Astrocyte (in vitro differentiated cells and primary cell): ENCODE measurements around the gene MROH8. TPM values are rescaled to one million over a fixed set of nuclear protein-coding genes. Genes with fewer than 3 reads are reported as not detected.

Experiments used
- DNase-seq: peaks from one replicate; pipeline ENCODE4 v3.0.0-alpha.2; 2010; ENCODE audit warnings: low read depth
- FAIRE-seq: peaks from 2 replicates; lab custom pipeline; 2011; peaks lifted over from hg19 to GRCh38; lab: Jason Lieb, UNC
- H2AFZ ChIP-seq: 2 replicates; pipeline ENCODE4 v1.6.0; 2012; ENCODE audit warnings: low read depth, low read length, inconsistent platforms
- H3K27ac ChIP-seq: 2 replicates; pipeline ENCODE4 v1.5.1; 2011; ENCODE audit warnings: low read depth, low read length, inconsistent platforms
- H3K27me3 ChIP-seq: 2 replicates; pipeline ENCODE4 v1.6.0; 2011; ENCODE audit warnings: low read length, inconsistent platforms; ENCODE audit not compliant: insufficient read depth
- H3K36me3 ChIP-seq: 2 replicates; pipeline ENCODE4 v1.5.1; 2011; ENCODE audit warnings: low read length, inconsistent platforms; ENCODE audit not compliant: insufficient read depth
- H3K4me1 ChIP-seq: 2 replicates; pipeline ENCODE4 v1.5.1; 2011; ENCODE audit warnings: low read length, inconsistent platforms; ENCODE audit not compliant: insufficient read depth
- H3K4me2 ChIP-seq: 2 replicates; pipeline ENCODE4 v1.6.0; 2012; ENCODE audit warnings: low read length, inconsistent platforms
- H3K4me3 ChIP-seq: 2 replicates; pipeline ENCODE4 v1.5.1; 2011; ENCODE audit warnings: low read depth, mild to moderate bottlenecking, low read length, inconsistent platforms; ENCODE audit not compliant: insufficient read depth
- H3K79me2 ChIP-seq: 2 replicates; pipeline ENCODE4 v1.6.0; 2012; ENCODE audit warnings: mild to moderate bottlenecking, low read length, inconsistent platforms; ENCODE audit not compliant: insufficient read depth
- H3K9ac ChIP-seq: 2 replicates; pipeline ENCODE4 v1.6.0; 2012; ENCODE audit warnings: mild to moderate bottlenecking, low read length, inconsistent platforms
- H3K9me3 ChIP-seq: 2 replicates; pipeline ENCODE4 v1.5.1; 2012; ENCODE audit warnings: low read depth, mild to moderate bottlenecking, low read length, inconsistent platforms; ENCODE audit not compliant: insufficient read depth
- H4K20me1 ChIP-seq: 2 replicates; pipeline ENCODE4 v1.6.0; 2012; ENCODE audit warnings: low read length, inconsistent platforms; ENCODE audit not compliant: insufficient read depth
- H3K27ac Mint-ChIP-seq: one replicate; pipeline ENCODE4 v1.8.0; 2021; ENCODE audit warnings: mild to moderate bottlenecking, mixed read lengths; ENCODE audit not compliant: unreplicated experiment
- H3K27me3 Mint-ChIP-seq: one replicate; pipeline ENCODE4 v1.8.0; 2021; ENCODE audit warnings: low read depth, mixed read lengths; ENCODE audit not compliant: unreplicated experiment
- H3K36me3 Mint-ChIP-seq: one replicate; pipeline ENCODE4 v1.8.0; 2021; ENCODE audit warnings: low read depth, mixed read lengths; ENCODE audit not compliant: unreplicated experiment
- H3K4me1 Mint-ChIP-seq: one replicate; pipeline ENCODE4 v1.8.0; 2021; ENCODE audit warnings: low read depth, mixed read lengths; ENCODE audit not compliant: unreplicated experiment
- H3K4me3 Mint-ChIP-seq: one replicate; pipeline ENCODE4 v1.8.0; 2021; ENCODE audit warnings: mild to moderate bottlenecking, moderate library complexity, mixed read lengths; ENCODE audit not compliant: unreplicated experiment
- H3K9me3 Mint-ChIP-seq: one replicate; pipeline ENCODE4 v1.8.0; 2021; ENCODE audit warnings: mild to moderate bottlenecking, mixed read lengths; ENCODE audit not compliant: unreplicated experiment
- CTCF ChIP-seq: IDR thresholded peaks from 2 replicates; pipeline ENCODE4 v1.5.1; 2011; ENCODE audit warnings: low read depth, mild to moderate bottlenecking, inconsistent platforms, low read length, moderate library complexity; ENCODE audit not compliant: insufficient read depth
- EZH2 ChIP-seq: IDR thresholded peaks from 2 replicates; pipeline ENCODE4 v1.6.1; 2012; ENCODE audit warnings: mild to moderate bottlenecking, low read length, inconsistent platforms; ENCODE audit not compliant: insufficient read depth
- total RNA-seq: library from RNA; stranded (reverse); gene quantifications from 2 replicates; pipeline ENCODE4 v1.2.1, GENCODE V29; 2021

MROH8 gene
- total RNA-seq, 1 donor from 2014 or later, result 1.3 TPM

DNA sequence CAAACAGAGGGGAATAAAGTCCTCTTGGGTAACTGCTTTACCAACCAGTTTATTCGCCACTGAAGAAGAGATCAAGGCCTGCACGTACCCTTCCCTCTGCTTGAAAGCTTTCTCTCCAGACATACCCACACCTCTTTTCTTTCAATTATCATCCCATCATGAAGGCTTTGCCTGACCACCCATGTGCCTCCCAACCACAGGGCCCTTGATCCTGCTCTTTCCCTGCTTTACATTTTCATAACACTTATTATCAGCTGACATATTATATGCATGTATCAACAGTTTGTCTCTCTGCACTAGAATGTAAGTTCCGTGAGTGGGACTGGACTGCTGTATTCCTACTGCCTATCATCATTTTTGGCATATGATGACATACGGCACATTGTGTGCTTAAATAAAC, 21.1 kb downstream of the MROH8 start:
- Mint-ChIP-seq H3K36me3 (no peaks in the 10 kb centered on the region), H3K9me3 (no peaks in the 10 kb centered on the region), H3K4me1 (peaks cover 4% of the 10 kb centered on the region), H3K4me3 (no peak overlapping the region), H3K27me3 (peaks cover 12% of the 10 kb centered on the region), H3K27ac (no peak overlapping the region)
- H3K36me3 ChIP-seq, result no peaks in the 10 kb centered on the region
- no peak overlapping the region for H3K4me3 ChIP-seq
- no peaks in the 10 kb centered on the region for H3K79me2 ChIP-seq
- no peaks in the 10 kb centered on the region for H3K4me1 ChIP-seq
- no peak for DNase-seq
- H3K27me3 ChIP-seq, result peaks cover 4% of the 10 kb centered on the region
- TF ChIP-seq CTCF, result no peak
- H3K4me2 ChIP-seq, result no peak overlapping the region
- H4K20me1 ChIP-seq, result no peaks in the 10 kb centered on the region
- no peak overlapping the region for H3K27ac ChIP-seq
- no peak for FAIRE-seq
- H3K9ac ChIP-seq, result no peak overlapping the region
- no peak overlapping the region for H2AFZ ChIP-seq
- H3K9me3 ChIP-seq, result no peaks in the 10 kb centered on the region

DNA sequence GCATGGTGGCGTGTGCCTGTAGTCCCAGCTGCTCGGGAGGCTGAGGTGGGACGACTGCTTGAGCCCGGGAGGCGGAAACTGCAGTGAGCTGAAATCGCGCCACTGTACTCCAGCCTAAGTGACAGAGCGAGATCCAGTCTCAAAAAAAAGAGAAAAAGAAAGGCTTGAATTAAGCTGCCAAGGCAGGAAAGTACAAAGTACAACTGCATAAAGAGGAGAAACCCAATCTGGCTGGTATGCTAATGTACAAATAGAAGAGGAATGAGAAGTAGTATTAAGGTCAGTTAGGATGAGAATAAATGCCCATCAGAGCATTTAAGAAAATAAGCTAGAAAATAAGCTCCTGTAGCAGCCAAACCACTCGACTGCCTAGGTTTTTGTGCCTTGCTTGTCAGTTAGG, 23.4 kb downstream of the MROH8 start:
- FAIRE-seq, result no peak
- H2AFZ ChIP-seq, result no peak overlapping the region
- H3K27ac Mint-ChIP-seq, result no peak overlapping the region
- H3K4me1 Mint-ChIP-seq, result no peaks in the 10 kb centered on the region
- no peak for DNase-seq
- H3K4me3 Mint-ChIP-seq, result no peak overlapping the region
- H3K9me3 Mint-ChIP-seq, result no peaks in the 10 kb centered on the region
- H3K9me3 ChIP-seq, result no peaks in the 10 kb centered on the region
- no peaks in the 10 kb centered on the region for H3K36me3 ChIP-seq
- H3K4me3 ChIP-seq, result no peak overlapping the region
- no peak overlapping the region for H3K4me2 ChIP-seq
- H3K9ac ChIP-seq, result no peak overlapping the region
- no peaks in the 10 kb centered on the region for H3K4me1 ChIP-seq
- TF ChIP-seq EZH2 (no peak), CTCF (no peak)
- H3K27me3 Mint-ChIP-seq, result peaks cover 4% of the 10 kb centered on the region
- H3K27me3 ChIP-seq, result peaks cover under 1% of the 10 kb centered on the region
- no peaks in the 10 kb centered on the region for H3K36me3 Mint-ChIP-seq
- no peaks in the 10 kb centered on the region for H4K20me1 ChIP-seq
- H3K79me2 ChIP-seq, result no peaks in the 10 kb centered on the region
- no peak overlapping the region for H3K27ac ChIP-seq

DNA sequence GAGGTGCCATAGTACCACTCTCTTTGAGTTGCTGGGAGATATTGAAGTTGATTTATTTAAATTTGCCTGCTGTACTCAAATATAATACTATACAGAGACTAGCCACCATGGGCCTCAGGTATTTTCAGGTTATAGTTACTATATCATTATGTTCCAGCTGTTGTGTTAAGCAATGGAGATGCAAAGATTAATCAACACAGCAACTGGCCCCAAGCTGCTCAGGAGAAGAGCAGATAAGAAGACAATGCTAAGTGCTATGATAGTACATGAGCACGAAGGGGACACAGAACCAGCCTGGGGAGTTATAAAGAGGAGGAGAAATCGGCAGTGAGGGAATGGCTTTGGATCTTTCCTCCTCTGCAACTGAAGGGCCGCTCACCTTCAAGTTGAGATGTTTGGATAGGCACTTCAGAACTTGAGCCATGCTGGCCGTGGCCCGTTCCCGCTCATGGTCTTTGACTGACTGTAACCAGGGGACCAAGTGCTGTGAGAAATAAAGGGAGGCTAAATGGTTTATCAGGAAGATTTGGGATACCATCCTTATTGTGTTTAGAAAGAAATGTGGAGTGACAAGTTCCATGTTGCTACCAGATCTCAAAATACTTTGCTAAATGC, 24.6 kb downstream of the MROH8 start:
- no peaks in the 10 kb centered on the region for H3K4me1 ChIP-seq
- FAIRE-seq (no peak), DNase-seq (no peak)
- H4K20me1 ChIP-seq, result no peaks in the 10 kb centered on the region
- H3K9ac ChIP-seq, result no peak overlapping the region
- no peak overlapping the region for H3K4me3 ChIP-seq
- no peaks in the 10 kb centered on the region for H3K9me3 ChIP-seq
- H2AFZ ChIP-seq, result no peak overlapping the region
- no peak overlapping the region for H3K4me2 ChIP-seq
- no peaks in the 10 kb centered on the region for H3K27me3 ChIP-seq
- no peaks in the 10 kb centered on the region for H3K4me1 Mint-ChIP-seq
- H3K36me3 Mint-ChIP-seq, result no peaks in the 10 kb centered on the region
- no peaks in the 10 kb centered on the region for H3K79me2 ChIP-seq
- no peaks in the 10 kb centered on the region for H3K9me3 Mint-ChIP-seq
- H3K27me3 Mint-ChIP-seq, result no peaks in the 10 kb centered on the region
- no peaks in the 10 kb centered on the region for H3K36me3 ChIP-seq
- H3K27ac Mint-ChIP-seq, result no peak overlapping the region
- TF ChIP-seq EZH2 (no peak), CTCF (no peak)
- H3K27ac ChIP-seq, result no peak overlapping the region
- no peak overlapping the region for H3K4me3 Mint-ChIP-seq
